ENCODE results near the gene LRRIQ4. TPM values are rescaled to one million over a fixed set of nuclear protein-coding genes. Genes with fewer than 3 reads are reported as not detected.

The LRRIQ4 gene
- polyA plus RNA-seq, 3 donors, result not detected

DNA sequence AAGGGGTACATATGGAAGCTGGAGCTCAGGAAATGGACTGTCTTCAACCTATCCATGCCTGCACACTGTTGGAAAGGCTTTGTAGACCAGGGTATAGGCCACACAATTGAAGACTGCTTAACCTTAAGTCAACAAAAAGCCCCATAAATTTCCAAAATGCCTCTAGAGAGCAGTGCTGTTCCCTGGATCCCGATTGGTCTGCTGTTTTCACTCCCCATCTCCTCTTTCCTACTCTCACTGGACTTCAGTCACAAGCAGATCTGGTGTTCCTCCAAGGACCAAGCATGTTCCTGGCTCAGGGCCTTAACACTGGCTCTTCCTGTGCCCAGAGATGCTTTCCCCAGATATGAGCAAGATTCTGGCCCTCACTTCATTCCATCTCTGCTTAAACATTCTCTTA lies 22.9 kb downstream of the LRRIQ4 start:
- no peaks in the 10 kb centered on the region for H3K36me3 Mint-ChIP-seq
- no peak overlapping the region for H3K27ac Mint-ChIP-seq
- Histone ChIP-seq H3K4me2 (replicated peaks; ENCODE audit: extremely low read depth, low read length, poor library complexity, severe bottlenecking) (no peak overlapping the region), H4K20me1 (ENCODE audit: insufficient read depth, low read length) (no peaks in the 10 kb centered on the region), H3K27me3 (ENCODE audit: control insufficient read depth in 2 of 2, insufficient read depth in 2 of 2, low read length in 2 of 2) (no peaks in the 10 kb centered on the region), H3K27ac (ENCODE audit: low read depth in 1 of 2, low read length in 2 of 2) (no peak overlapping the region), H3K9ac (ENCODE audit: insufficient read depth, low read length, poor library complexity, severe bottlenecking) (no peak overlapping the region), H3K9me3 (replicated peaks in 1 of 2; ENCODE audit: control insufficient read depth in 1 of 2, insufficient read depth in 1 of 2, low read length in 2 of 2) (no peaks in the 10 kb centered on the region), H3K4me1 (ENCODE audit: control insufficient read depth in 1 of 2, insufficient read depth in 2 of 2, low read length in 2 of 2) (peaks cover 0 to 3% of the 10 kb centered on the region in 2 donors), H3K36me3 (replicated peaks in 1 of 2; ENCODE audit: control insufficient read depth in 1 of 2, insufficient read depth in 2 of 2, low read length in 2 of 2) (no peaks in the 10 kb centered on the region), H3K4me3 (replicated peaks in 1 of 3; ENCODE audit: low read depth in 2 of 3, low read length in 3 of 3) (no peak overlapping the region), H3K79me2 (ENCODE audit: insufficient read depth, low read length) (no peaks in the 10 kb centered on the region), H2AFZ (ENCODE audit: insufficient read depth, low read depth, low read length, poor library complexity, severe bottlenecking) (no peak overlapping the region)
- H3K9me3 Mint-ChIP-seq, result no peaks in the 10 kb centered on the region
- H3K4me3 Mint-ChIP-seq, result no peak overlapping the region
- peaks cover 0 to 6% (median 3%) of the 10 kb centered on the region in 3 donors for H3K27me3 Mint-ChIP-seq (ENCODE audit: low read depth in 3 of 3)
- intact Hi-C loops (cut with micrococcal nuclease), result no loop called here
- peaks cover 13% of the 10 kb centered on the region for H3K4me1 Mint-ChIP-seq
- DNase-seq, result no peak
- TF ChIP-seq, protein P1, sequence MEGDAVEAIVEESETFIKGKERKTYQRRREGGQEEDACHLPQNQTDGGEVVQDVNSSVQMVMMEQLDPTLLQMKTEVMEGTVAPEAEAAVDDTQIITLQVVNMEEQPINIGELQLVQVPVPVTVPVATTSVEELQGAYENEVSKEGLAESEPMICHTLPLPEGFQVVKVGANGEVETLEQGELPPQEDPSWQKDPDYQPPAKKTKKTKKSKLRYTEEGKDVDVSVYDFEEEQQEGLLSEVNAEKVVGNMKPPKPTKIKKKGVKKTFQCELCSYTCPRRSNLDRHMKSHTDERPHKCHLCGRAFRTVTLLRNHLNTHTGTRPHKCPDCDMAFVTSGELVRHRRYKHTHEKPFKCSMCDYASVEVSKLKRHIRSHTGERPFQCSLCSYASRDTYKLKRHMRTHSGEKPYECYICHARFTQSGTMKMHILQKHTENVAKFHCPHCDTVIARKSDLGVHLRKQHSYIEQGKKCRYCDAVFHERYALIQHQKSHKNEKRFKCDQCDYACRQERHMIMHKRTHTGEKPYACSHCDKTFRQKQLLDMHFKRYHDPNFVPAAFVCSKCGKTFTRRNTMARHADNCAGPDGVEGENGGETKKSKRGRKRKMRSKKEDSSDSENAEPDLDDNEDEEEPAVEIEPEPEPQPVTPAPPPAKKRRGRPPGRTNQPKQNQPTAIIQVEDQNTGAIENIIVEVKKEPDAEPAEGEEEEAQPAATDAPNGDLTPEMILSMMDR (IDR thresholded peaks at IDR 0.05), result no peak
- 100% methylated on average over 1 of the region's 1 CpG for WGBS (ENCODE audit: insufficient coverage)

DNA sequence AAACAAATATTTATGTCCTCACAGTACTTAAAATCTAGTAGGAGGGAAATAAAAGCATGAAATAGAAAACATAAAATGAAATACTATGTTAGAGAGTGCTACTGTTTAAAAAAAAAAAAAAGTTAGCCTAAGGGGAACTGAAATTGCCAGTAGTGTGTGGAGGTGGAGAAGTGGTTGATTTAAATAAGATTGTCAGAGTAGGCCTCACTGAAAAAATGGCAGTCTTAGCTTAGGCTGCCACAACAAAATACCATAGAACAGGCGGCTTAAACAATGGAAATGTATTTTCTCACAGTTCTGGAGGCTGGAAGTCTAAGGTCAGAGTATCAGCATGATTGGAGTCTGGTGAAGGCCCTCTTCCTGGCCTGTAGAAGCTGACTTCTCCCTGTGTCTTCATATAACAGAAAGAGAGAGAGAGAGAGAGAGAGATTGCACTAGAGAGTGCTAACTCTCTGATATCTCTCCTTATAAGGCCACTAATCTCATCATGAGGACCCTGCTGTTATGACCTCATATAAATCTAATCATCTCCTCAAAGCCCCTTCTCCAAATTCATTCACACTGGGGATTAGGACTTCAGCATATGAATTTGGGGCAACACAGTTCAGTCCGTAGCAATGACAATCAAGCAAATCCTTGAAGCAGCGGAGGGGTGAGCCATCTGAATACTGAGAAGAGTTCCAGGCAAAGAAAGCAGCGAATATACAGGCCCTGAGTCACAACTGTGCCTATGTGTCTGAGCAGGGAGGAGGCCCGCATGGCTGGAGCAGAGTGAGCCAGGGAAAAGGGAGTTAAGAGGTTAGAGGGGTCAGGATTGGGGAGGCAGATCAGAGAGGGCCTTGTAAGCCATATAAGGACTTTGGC lies 23.6 kb downstream of the LRRIQ4 start:
- Mint-ChIP-seq H3K9me3 (no peaks in the 10 kb centered on the region), H3K27me3 (ENCODE audit: low read depth in 3 of 3) (peaks cover 2 to 6% (median 3%) of the 10 kb centered on the region in 3 donors), H3K4me1 (peaks cover 13% of the 10 kb centered on the region), H3K4me3 (no peak overlapping the region), H3K27ac (peak overlapping the region in 3 of 7 donors; percentile 3 to 33 (median 7)), H3K36me3 (no peaks in the 10 kb centered on the region)
- WGBS (ENCODE audit: insufficient coverage), result 93% methylated on average over 3 of the region's 5 CpGs
- H3K9me3 ChIP-seq (replicated peaks in 1 of 2; ENCODE audit: control insufficient read depth in 1 of 2, insufficient read depth in 1 of 2, low read length in 2 of 2), result no peaks in the 10 kb centered on the region
- no peak for DNase-seq
- H3K27ac ChIP-seq (ENCODE audit: low read depth in 1 of 2, low read length in 2 of 2), result no peak overlapping the region
- H3K4me1 ChIP-seq (ENCODE audit: control insufficient read depth in 1 of 2, insufficient read depth in 2 of 2, low read length in 2 of 2), result peaks cover 0 to 3% of the 10 kb centered on the region in 2 donors
- H3K4me3 ChIP-seq (replicated peaks in 1 of 3; ENCODE audit: low read depth in 2 of 3, low read length in 3 of 3), result no peak overlapping the region
- TF ChIP-seq, protein P1 (IDR thresholded peaks at IDR 0.05), result no peak
- H4K20me1 ChIP-seq (ENCODE audit: insufficient read depth, low read length), result no peaks in the 10 kb centered on the region
- no peak overlapping the region for H3K4me2 ChIP-seq (replicated peaks; ENCODE audit: extremely low read depth, low read length, poor library complexity, severe bottlenecking)
- H3K27me3 ChIP-seq (ENCODE audit: control insufficient read depth in 2 of 2, insufficient read depth in 2 of 2, low read length in 2 of 2), result no peaks in the 10 kb centered on the region
- H3K9ac ChIP-seq (ENCODE audit: insufficient read depth, low read length, poor library complexity, severe bottlenecking), result no peak overlapping the region
- no peaks in the 10 kb centered on the region for H3K36me3 ChIP-seq (replicated peaks in 1 of 2; ENCODE audit: control insufficient read depth in 1 of 2, insufficient read depth in 2 of 2, low read length in 2 of 2)
- H3K79me2 ChIP-seq (ENCODE audit: insufficient read depth, low read length), result no peaks in the 10 kb centered on the region
- intact Hi-C loops (cut with micrococcal nuclease), result no loop called here
- no peak overlapping the region for H2AFZ ChIP-seq (ENCODE audit: insufficient read depth, low read depth, low read length, poor library complexity, severe bottlenecking)

Data from CD14-positive monocyte (primary cell).